ENCODE results near the gene CRYGB.

The CRYGB gene

GRCh38 chr2:208146006-208146405 lies at the start of gene CRYGB:
Gene CRYGB (minus strand): TSS chr2:208146158. CDS start chr2:208146120, 38 bp downstream.
- DNase-seq = no peak

GRCh38 chr2:208195531-208195930 lies 49.6 kb upstream of the CRYGB start:
- DNase-seq = no peak

- DNase-seq = no peak
Observed at GRCh38 chr2:208192611-208193236, 46.8 kb upstream of the CRYGB start.

- DNase-seq = peak; percentile 24
Observed at GRCh38 chr2:208189810-208190503, 44.0 kb upstream of the CRYGB start, which contains the start of gene C2orf80. Gene C2orf80 (minus strand): TSS chr2:208190030. CDS start chr2:208186986, 3,044 bp downstream.

GRCh38 chr2:208189069-208189809 lies 43.3 kb upstream of the CRYGB start:
- DNase-seq = no peak

- no peak for DNase-seq
Observed at GRCh38 chr2:208186893-208187292, 40.9 kb upstream of the CRYGB start.

- DNase-seq = no peak
Observed at GRCh38 chr2:208186465-208186864, 40.5 kb upstream of the CRYGB start.

GRCh38 chr2:208183972-208184705 lies 38.2 kb upstream of the CRYGB start:
- no peak for DNase-seq

- DNase-seq = no peak
Observed at GRCh38 chr2:208183526-208183925, 37.6 kb upstream of the CRYGB start.

GRCh38 chr2:208182835-208183234 lies 36.9 kb upstream of the CRYGB start:
- no peak for DNase-seq

GRCh38 chr2:208179028-208179609 lies 33.2 kb upstream of the CRYGB start:
- peak; percentile 1 for DNase-seq

GRCh38 chr2:208175840-208176153 lies 29.8 kb upstream of the CRYGB start:
- DNase-seq = no peak

- peak; percentile 67 for DNase-seq
Observed at GRCh38 chr2:208175069-208175839, 29.3 kb upstream of the CRYGB start.

GRCh38 chr2:208174144-208174543 lies 28.2 kb upstream of the CRYGB start:
- DNase-seq = no peak

GRCh38 chr2:208172125-208172524 lies 26.2 kb upstream of the CRYGB start:
- DNase-seq = no peak

- DNase-seq = no peak
Observed at GRCh38 chr2:208164951-208165755, 19.2 kb upstream of the CRYGB start.

- DNase-seq = no peak
Observed at GRCh38 chr2:208163489-208163888, 17.5 kb upstream of the CRYGB start, which contains the start of gene CRYGA. Gene CRYGA (minus strand): TSS chr2:208163589. CDS start chr2:208163556, 33 bp downstream.

GRCh38 chr2:208156439-208156838 lies 10.5 kb upstream of the CRYGB start:
- DNase-seq = no peak

GRCh38 chr2:208153156-208153555 lies 7.2 kb upstream of the CRYGB start:
- DNase-seq = no peak

GRCh38 chr2:208150956-208151355 lies 5.0 kb upstream of the CRYGB start:
- DNase-seq = no peak

GRCh38 chr2:208150094-208150493 lies 4.1 kb upstream of the CRYGB start:
- DNase-seq = no peak
